LNCaP clone FGC (cell line): ENCODE data around the gene RPL13.
A peak's percentile ranks its signal among the peaks of the same experiment; 100 is the strongest.

Experiments used
- DNase-seq: peaks from one replicate; pipeline ENCODE4 v3.0.0-alpha.2; 2011; ENCODE audit warnings: low read depth
- H3K4me3 ChIP-seq: 2 replicates; pipeline ENCODE4 v1.5.1; 2011; ENCODE audit warnings: mild to moderate bottlenecking, low read depth, low read length, control low read depth
- TF ChIP-seq, protein P1 (sequence below): IDR thresholded peaks from 2 replicates; pipeline ENCODE4 v1.5.1; 2012; ENCODE audit warnings: mild to moderate bottlenecking; ENCODE audit not compliant: control insufficient read depth, insufficient read depth; ENCODE audit errors: extremely low read depth

RPL13 gene

DNA sequence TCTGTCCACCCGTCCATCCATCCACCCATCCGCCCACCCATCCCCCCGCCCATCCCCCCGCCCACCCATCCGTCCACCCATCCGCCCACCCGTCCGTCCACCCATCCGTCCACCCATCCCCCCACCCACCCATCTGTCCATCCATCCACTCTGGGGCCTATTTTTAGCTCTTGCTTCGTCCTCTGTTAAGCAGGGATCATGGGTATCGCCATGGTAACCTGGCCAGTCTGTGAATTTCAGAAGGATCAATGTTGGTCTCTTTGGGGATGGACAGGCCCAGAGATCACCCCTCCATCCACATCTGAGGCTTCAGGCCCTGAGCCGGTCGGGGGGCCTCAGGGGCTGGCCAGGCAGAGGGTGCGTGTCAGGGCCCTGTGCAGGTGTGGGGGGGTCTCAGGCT lies 37.7 kb downstream of the RPL13 start:
- no peak for DNase-seq

DNA sequence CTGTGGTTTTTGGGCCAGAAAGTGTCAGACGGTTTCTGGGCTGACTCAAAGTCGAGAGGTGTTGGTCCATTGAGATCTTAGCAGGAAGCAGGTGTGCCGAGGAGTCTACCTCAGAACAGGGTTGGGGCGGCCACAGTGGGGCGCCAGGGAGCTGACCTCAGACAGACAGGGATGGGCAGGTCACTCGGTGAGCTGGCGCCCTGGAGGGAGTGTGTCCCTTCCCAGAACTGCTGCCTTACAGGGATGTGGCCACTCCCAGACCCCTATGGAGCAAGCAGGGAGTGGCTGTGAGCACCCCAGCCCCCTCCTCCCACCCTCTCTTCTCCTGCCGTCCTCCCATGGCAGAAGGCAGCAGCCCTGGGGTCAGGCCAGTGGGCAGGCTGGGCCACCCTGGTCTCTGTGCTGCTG lies 39.0 kb downstream of the RPL13 start:
- H3K4me3 ChIP-seq, result no peak overlapping the region
- DNase-seq, result no peak
- TF ChIP-seq, protein P1, sequence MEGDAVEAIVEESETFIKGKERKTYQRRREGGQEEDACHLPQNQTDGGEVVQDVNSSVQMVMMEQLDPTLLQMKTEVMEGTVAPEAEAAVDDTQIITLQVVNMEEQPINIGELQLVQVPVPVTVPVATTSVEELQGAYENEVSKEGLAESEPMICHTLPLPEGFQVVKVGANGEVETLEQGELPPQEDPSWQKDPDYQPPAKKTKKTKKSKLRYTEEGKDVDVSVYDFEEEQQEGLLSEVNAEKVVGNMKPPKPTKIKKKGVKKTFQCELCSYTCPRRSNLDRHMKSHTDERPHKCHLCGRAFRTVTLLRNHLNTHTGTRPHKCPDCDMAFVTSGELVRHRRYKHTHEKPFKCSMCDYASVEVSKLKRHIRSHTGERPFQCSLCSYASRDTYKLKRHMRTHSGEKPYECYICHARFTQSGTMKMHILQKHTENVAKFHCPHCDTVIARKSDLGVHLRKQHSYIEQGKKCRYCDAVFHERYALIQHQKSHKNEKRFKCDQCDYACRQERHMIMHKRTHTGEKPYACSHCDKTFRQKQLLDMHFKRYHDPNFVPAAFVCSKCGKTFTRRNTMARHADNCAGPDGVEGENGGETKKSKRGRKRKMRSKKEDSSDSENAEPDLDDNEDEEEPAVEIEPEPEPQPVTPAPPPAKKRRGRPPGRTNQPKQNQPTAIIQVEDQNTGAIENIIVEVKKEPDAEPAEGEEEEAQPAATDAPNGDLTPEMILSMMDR, result peak; percentile 43

More for the DNA sequence above, 37.7 kb downstream of the RPL13 start:
- TF ChIP-seq, protein P1, result no peak
- H3K4me3 ChIP-seq, result no peak overlapping the region

DNA sequence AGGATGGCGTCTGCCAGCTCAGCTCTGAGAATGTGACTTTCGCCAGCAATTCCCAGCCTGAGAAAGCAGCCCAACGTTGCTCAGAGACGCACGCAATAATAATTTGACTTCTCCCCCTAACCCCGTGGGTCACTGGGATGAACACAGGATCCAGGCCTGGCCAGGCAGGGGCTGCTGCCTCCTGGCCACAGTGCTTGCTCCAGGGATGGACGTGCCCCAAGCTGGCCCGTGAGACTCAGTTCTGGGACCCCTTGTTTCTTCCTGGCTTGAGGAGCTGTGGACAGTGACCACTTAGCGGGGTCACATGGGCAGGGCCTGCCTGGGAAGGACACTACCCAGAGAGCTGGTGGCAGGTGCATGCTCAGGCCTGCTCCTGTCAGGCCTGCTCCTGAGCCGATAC lies 39.4 kb downstream of the RPL13 start:
- DNase-seq, result no peak
- H3K4me3 ChIP-seq, result no peak overlapping the region
- TF ChIP-seq, protein P1, result no peak

DNA sequence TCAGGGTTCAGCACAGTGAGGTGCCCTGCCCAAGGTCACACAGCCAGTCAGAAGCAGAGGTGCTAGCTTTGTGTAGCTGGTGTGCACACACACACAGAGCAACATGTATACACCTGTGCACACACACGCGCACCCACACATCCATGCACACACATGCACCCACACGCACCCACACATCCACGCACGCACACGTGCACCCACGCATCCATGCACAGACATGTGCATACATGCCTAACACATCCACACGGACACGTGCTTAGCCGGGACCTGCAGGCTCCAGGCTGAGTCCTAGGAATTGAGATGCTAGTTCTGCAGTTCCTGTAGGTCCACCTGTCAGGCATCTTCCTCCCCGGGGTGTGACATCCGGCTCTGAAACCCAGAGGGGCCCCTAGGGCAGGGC lies 39.9 kb downstream of the RPL13 start:
- TF ChIP-seq, protein P1, result no peak
- DNase-seq, result no peak
- no peak overlapping the region for H3K4me3 ChIP-seq

DNA sequence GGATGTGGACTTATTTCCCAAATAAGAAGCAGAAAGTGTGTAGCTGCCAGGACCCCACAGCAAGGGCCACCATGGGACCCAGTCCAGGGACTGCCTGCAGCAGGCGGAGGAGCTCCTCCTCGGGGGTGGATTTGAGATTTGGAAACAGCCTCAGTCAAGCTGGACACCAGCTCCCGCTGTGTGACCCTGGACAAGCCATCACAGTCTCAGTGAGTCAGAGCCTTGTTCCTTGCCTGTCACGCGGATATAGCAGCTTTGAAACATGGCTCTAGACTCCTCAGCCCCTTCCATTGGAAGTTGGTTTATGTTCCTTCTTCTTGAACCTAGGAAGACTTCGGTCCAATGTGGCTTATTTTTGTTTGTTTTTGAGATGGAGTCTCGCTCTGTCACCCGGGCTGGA lies 40.5 kb downstream of the RPL13 start:
- DNase-seq, result no peak
- no peak overlapping the region for H3K4me3 ChIP-seq
- TF ChIP-seq, protein P1, result no peak

DNA sequence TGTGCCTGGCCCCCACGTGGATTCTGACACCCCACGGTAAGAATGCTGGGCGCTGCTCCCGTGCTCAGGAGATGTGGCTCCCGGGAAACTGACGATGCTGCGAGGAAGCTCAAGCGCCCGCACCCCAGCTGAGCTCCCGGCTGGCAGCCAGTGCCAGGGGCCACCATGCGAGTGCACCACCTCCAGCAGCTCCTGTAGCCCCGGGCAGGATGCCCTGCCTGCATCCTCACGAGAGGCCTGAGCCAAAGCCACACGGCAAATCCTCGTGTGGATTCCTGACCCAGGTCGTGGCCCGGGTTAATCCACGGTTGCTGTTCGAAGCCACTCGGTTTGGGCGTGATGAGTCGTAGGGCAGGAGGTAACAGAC lies 41.4 kb downstream of the RPL13 start:
- TF ChIP-seq, protein P1, result no peak
- no peak overlapping the region for H3K4me3 ChIP-seq
- no peak for DNase-seq

DNA sequence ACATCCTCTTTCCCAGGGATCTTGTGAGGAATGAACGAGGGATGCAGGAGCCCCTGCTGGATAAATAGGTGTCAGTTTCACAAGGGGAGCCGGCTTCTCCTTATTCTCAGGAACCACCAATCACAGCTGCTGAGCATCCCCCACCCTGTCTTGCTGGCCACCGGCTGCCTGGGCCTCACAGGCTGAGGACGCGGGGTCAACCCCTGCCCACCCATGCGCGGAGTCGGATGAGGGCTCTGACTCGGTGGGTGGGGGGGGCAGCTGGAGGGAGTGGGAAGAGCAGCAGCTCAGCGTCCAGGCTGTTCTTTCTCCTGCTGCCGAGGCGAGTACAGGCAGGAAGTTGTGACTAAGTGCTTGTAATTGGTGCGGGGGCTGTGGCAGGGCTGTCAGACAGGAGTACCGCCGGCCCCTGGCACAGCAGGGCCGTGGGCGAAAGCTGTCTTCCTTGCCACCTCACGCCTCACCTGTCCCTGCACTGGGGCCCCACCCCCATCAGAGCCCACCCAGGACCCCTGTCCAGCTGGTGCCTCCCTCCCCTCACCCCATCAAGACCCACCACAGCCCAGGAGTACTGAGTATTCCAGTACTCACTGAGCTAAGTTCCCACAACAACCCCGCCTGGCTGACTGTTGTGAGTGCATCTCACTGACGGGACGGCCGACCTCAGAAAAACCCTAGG lies 41.9 kb downstream of the RPL13 start:
- TF ChIP-seq, protein P1, result no peak
- DNase-seq, result no peak
- no peak overlapping the region for H3K4me3 ChIP-seq
